Measurements from ENCODE around the gene TMEM132C. TPM values are rescaled to one million over a fixed set of nuclear protein-coding genes. Genes with fewer than 3 reads are reported as not detected.

The TMEM132C gene
- total RNA-seq, 1 experiment from 2014 or later = not detected

DNA sequence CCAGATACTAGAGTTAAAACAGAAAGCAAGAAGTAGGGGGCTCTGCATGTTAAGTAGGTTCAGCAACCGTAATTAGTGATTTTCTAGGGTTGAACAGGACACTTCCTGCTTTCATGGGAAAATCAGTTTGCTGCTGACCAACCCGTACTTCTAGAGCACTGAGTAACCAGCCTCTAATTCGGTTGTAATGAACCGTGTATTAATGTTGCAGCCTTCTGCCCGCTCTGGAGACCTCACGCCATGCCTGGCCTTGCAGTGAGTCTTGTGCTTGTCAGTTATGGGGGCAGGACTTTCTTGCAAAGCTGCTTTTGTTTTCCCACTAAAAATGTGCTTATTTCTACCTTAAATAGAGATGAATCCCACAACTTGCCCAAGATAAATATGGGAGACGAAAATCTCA, 89.6 kb downstream of the TMEM132C start (continued):
- TF ChIP-seq, protein P1, sequence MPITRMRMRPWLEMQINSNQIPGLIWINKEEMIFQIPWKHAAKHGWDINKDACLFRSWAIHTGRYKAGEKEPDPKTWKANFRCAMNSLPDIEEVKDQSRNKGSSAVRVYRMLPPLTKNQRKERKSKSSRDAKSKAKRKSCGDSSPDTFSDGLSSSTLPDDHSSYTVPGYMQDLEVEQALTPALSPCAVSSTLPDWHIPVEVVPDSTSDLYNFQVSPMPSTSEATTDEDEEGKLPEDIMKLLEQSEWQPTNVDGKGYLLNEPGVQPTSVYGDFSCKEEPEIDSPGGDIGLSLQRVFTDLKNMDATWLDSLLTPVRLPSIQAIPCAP (CRISPR knock-in tag; IDR thresholded peaks at IDR 0.05) = no peak

DNA sequence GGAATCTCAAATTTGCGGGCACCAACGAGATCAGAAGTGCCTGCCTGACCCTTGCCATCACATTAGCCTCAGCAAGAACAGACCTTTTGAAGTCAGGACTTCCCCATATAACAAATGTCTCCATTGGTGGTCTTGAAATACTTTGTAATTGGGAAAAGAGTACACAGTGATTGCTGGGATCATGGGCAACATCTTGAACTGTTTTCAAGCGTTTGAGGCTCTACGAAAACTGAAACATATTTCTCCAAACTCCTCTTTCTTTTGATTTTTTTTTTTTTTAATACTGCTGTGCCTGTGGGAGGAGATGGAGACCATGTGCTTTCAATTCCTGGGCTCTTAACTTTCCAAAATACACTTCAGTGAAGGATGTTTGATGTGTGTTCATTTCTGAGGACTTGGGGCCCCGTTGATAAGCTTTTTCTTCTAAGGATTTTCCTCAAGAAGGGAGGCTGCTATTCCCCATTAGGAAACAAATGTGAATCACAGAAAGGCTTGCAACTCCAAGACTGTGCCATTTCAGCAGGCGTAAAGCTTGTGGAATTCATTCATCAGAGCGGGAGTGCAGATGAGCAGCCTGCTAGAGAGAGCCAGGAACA, 94.5 kb downstream of the TMEM132C start:
- Mint-ChIP-seq H3K36me3 (peaks cover 72% of the 10 kb centered on the region), H3K27me3 (ENCODE audit: low read depth) (peaks cover 16% of the 10 kb centered on the region; the same call in 1 of the 2 replicates)
- CTCF ChIA-PET = no interaction called here

DNA sequence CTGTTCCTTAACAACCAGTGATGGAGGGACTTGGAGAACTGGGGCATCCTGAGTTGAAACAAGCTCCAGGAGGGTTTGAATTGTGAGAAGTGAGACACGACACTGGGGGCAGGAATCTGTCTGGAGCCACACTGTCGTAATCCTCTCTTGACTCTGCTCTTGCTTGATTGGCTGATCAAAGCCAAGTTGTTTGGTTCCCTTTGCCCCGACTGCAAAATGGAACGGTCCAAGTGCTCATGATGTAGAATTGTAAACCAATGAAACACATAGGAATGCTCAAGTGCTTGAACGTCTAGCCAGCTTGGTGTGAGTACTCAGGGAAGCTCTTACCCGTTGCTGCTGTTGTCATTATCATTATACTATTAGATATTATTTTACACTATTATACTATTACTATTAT, 98.1 kb downstream of the TMEM132C start:
- DNase-seq (ENCODE audit: low spot score) = no peak
- H3K27ac Mint-ChIP-seq = no peak overlapping the region
- H3K4me1 Mint-ChIP-seq = no peaks in the 10 kb centered on the region
- ChIA-PET POLR2A (no interaction called here), CTCF (no interaction called here)
- peaks cover 11% of the 10 kb centered on the region; the same call in 1 of the 2 replicates for H3K27me3 Mint-ChIP-seq (ENCODE audit: low read depth)
- no peak for ATAC-seq
- H3K9me3 Mint-ChIP-seq = peaks cover 77% of the 10 kb centered on the region
- peaks cover 71% of the 10 kb centered on the region for H3K36me3 Mint-ChIP-seq
- H3K4me3 Mint-ChIP-seq = no peak overlapping the region
- no peak for TF ChIP-seq KAT7 (CRISPR knock-in tag; IDR thresholded peaks at IDR 0.05; ENCODE audit: borderline replicate concordance)
- TF ChIP-seq, protein P2, sequence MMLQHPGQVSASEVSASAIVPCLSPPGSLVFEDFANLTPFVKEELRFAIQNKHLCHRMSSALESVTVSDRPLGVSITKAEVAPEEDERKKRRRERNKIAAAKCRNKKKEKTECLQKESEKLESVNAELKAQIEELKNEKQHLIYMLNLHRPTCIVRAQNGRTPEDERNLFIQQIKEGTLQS (CRISPR knock-in tag; conservative IDR thresholded peaks at IDR 0.05) = no peak
- no peak for TF ChIP-seq ZNF416 (CRISPR knock-in tag; IDR thresholded peaks at IDR 0.05)
- TF ChIP-seq GRHL2 (CRISPR knock-in tag; IDR thresholded peaks at IDR 0.05; ENCODE audit: insufficient replicate concordance, severe bottlenecking) = no peak
- TF ChIP-seq, protein P3, sequence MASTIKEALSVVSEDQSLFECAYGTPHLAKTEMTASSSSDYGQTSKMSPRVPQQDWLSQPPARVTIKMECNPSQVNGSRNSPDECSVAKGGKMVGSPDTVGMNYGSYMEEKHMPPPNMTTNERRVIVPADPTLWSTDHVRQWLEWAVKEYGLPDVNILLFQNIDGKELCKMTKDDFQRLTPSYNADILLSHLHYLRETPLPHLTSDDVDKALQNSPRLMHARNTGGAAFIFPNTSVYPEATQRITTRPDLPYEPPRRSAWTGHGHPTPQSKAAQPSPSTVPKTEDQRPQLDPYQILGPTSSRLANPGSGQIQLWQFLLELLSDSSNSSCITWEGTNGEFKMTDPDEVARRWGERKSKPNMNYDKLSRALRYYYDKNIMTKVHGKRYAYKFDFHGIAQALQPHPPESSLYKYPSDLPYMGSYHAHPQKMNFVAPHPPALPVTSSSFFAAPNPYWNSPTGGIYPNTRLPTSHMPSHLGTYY (CRISPR knock-in tag; IDR thresholded peaks at IDR 0.05) = no peak
- TF ChIP-seq, protein P4, sequence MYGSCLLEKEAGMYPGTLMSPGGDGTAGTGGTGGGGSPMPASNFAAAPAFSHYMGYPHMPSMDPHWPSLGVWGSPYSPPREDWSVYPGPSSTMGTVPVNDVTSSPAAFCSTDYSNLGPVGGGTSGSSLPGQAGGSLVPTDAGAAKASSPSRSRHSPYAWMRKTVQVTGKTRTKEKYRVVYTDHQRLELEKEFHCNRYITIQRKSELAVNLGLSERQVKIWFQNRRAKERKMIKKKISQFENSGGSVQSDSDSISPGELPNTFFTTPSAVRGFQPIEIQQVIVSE (CRISPR knock-in tag; IDR thresholded peaks at IDR 0.05; ENCODE audit: borderline replicate concordance) = no peak
- TF ChIP-seq, protein P5, sequence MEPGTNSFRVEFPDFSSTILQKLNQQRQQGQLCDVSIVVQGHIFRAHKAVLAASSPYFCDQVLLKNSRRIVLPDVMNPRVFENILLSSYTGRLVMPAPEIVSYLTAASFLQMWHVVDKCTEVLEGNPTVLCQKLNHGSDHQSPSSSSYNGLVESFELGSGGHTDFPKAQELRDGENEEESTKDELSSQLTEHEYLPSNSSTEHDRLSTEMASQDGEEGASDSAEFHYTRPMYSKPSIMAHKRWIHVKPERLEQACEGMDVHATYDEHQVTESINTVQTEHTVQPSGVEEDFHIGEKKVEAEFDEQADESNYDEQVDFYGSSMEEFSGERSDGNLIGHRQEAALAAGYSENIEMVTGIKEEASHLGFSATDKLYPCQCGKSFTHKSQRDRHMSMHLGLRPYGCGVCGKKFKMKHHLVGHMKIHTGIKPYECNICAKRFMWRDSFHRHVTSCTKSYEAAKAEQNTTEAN (CRISPR knock-in tag; IDR thresholded peaks at IDR 0.05) = no peak
- no peak for TF ChIP-seq PRRX2 (CRISPR knock-in tag; IDR thresholded peaks at IDR 0.05)
- TF ChIP-seq, protein P6, sequence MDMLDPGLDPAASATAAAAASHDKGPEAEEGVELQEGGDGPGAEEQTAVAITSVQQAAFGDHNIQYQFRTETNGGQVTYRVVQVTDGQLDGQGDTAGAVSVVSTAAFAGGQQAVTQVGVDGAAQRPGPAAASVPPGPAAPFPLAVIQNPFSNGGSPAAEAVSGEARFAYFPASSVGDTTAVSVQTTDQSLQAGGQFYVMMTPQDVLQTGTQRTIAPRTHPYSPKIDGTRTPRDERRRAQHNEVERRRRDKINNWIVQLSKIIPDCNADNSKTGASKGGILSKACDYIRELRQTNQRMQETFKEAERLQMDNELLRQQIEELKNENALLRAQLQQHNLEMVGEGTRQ (CRISPR knock-in tag; IDR thresholded peaks at IDR 0.05) = no peak
- TF ChIP-seq ESRRA (CRISPR knock-in tag; IDR thresholded peaks at IDR 0.05; ENCODE audit: borderline replicate concordance) = no peak
- TF ChIP-seq RORB (CRISPR knock-in tag; IDR thresholded peaks at IDR 0.05) = no peak

More for the DNA sequence above, 94.5 kb downstream of the TMEM132C start:
- Mint-ChIP-seq H3K27ac (no peak overlapping the region), H3K4me1 (no peaks in the 10 kb centered on the region), H3K9me3 (peaks cover 79% of the 10 kb centered on the region), H3K4me3 (no peak overlapping the region)
- DNase-seq (ENCODE audit: low spot score) (no peak), ATAC-seq (no peak)
- TF ChIP-seq NR1H2 (CRISPR knock-in tag; IDR thresholded peaks at IDR 0.05) (no peak), MXD4 (CRISPR knock-in tag; IDR thresholded peaks at IDR 0.05; ENCODE audit: borderline replicate concordance) (no peak)
- TF ChIP-seq, protein P1 (CRISPR knock-in tag; IDR thresholded peaks at IDR 0.05) = no peak
- TF ChIP-seq, protein P7, sequence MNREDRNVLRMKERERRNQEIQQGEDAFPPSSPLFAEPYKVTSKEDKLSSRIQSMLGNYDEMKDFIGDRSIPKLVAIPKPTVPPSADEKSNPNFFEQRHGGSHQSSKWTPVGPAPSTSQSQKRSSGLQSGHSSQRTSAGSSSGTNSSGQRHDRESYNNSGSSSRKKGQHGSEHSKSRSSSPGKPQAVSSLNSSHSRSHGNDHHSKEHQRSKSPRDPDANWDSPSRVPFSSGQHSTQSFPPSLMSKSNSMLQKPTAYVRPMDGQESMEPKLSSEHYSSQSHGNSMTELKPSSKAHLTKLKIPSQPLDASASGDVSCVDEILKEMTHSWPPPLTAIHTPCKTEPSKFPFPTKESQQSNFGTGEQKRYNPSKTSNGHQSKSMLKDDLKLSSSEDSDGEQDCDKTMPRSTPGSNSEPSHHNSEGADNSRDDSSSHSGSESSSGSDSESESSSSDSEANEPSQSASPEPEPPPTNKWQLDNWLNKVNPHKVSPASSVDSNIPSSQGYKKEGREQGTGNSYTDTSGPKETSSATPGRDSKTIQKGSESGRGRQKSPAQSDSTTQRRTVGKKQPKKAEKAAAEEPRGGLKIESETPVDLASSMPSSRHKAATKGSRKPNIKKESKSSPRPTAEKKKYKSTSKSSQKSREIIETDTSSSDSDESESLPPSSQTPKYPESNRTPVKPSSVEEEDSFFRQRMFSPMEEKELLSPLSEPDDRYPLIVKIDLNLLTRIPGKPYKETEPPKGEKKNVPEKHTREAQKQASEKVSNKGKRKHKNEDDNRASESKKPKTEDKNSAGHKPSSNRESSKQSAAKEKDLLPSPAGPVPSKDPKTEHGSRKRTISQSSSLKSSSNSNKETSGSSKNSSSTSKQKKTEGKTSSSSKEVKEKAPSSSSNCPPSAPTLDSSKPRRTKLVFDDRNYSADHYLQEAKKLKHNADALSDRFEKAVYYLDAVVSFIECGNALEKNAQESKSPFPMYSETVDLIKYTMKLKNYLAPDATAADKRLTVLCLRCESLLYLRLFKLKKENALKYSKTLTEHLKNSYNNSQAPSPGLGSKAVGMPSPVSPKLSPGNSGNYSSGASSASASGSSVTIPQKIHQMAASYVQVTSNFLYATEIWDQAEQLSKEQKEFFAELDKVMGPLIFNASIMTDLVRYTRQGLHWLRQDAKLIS (CRISPR knock-in tag; IDR thresholded peaks at IDR 0.05; ENCODE audit: borderline replicate concordance) = no peak
- TF ChIP-seq, protein P4 (CRISPR knock-in tag; IDR thresholded peaks at IDR 0.05; ENCODE audit: borderline replicate concordance) = no peak
- TF ChIP-seq, protein P8, sequence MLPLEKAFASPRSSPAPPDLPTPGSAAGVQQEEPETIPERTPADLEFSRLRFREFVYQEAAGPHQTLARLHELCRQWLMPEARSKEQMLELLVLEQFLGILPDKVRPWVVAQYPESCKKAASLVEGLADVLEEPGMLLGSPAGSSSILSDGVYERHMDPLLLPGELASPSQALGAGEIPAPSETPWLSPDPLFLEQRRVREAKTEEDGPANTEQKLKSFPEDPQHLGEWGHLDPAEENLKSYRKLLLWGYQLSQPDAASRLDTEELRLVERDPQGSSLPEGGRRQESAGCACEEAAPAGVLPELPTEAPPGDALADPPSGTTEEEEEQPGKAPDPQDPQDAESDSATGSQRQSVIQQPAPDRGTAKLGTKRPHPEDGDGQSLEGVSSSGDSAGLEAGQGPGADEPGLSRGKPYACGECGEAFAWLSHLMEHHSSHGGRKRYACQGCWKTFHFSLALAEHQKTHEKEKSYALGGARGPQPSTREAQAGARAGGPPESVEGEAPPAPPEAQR (CRISPR knock-in tag; IDR thresholded peaks at IDR 0.05) = no peak
- POLR2A ChIA-PET = no interaction called here

Measured in WTC11 (cell line).